Measurements from ENCODE around the gene PRDM16.

PRDM16 gene

GRCh38 chr1:3037281-3038040 lies 31.5 kb upstream of the PRDM16 start:
- TF ChIP-seq, protein P1, sequence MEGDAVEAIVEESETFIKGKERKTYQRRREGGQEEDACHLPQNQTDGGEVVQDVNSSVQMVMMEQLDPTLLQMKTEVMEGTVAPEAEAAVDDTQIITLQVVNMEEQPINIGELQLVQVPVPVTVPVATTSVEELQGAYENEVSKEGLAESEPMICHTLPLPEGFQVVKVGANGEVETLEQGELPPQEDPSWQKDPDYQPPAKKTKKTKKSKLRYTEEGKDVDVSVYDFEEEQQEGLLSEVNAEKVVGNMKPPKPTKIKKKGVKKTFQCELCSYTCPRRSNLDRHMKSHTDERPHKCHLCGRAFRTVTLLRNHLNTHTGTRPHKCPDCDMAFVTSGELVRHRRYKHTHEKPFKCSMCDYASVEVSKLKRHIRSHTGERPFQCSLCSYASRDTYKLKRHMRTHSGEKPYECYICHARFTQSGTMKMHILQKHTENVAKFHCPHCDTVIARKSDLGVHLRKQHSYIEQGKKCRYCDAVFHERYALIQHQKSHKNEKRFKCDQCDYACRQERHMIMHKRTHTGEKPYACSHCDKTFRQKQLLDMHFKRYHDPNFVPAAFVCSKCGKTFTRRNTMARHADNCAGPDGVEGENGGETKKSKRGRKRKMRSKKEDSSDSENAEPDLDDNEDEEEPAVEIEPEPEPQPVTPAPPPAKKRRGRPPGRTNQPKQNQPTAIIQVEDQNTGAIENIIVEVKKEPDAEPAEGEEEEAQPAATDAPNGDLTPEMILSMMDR (IDR thresholded peaks at IDR 0.05; ENCODE audit: borderline replicate concordance, insufficient read depth, low read depth, low read length), result no peak
- H3K4me3 ChIP-seq (ENCODE audit: low read depth, low read length), result no peak overlapping the region

DNA sequence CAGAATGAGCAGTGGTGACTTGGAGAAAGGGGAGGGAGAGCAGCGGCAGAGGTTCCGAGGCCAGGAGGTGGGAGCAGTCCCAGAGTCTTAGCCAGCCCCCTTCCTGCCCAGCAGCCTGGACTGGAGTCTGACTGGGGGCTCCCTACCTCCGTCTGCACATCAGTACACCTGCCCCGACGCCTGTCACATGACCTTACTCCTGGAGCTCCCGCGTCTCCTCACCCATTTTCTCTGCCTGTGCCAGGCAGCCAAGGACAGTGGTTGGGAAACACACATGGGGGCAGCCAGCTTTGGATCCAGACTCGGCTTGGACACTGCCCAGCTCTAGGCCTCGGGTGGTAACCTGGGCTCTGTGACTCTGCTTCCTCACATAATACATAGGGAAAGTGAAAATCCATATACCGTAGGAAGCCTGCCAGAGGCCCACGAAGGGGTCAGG lies 30.9 kb upstream of the PRDM16 start:
- TF ChIP-seq, protein P1 (IDR thresholded peaks at IDR 0.05; ENCODE audit: borderline replicate concordance, insufficient read depth, low read depth, low read length), result no peak
- no peak overlapping the region for H3K4me3 ChIP-seq (ENCODE audit: low read depth, low read length)

DNA sequence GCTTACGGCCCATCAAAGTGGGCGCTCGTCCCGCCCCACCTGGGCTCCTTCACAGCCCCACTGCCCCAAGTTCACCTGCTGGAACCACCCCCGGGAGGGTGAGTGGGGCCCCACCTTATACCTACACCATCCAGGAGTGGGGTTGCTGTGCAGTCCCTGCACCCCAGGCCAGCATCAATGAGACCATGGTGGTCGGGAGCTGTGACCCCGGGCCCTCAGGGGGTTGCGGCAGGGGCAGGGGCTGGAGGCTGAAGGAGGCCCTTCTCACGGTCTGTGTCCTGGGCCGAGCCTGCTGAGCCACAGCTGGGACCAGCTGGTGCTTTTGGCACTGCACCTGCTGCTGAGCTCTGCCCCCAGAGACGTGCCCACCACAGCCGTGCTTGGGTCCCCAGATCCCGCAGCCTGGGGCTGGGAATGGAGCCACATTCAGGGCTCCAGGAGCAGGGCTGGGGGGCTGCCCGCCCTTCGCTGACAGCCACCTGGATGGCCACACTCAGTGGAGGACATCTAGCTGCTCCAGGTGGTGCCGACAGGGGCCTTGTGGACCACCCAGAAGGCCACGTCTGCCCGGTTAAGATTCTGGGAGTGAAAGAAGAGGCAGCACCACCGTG lies 30.3 kb upstream of the PRDM16 start:
- TF ChIP-seq, protein P1 (IDR thresholded peaks at IDR 0.05; ENCODE audit: borderline replicate concordance, insufficient read depth, low read depth, low read length), result no peak
- H3K4me3 ChIP-seq (ENCODE audit: low read depth, low read length), result no peak overlapping the region

DNA sequence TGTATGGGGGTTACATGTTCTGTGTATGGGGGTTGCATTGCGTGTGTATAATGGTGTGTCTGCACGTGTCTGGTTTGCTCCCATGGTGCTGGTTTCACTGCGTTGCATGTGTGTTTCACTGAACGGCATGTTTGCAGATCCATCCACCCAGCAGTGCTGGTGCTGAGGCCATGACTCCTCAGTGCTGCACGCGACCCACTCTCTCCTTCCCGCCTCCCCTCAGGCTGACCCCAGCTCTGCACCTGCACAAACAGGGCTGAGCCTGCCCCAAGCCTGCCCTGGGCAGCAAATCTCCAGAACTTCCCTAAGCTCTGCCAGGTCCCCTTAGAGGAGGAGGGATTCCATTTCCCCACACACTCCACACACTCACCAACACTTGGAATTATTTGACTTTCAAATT lies 29.0 kb upstream of the PRDM16 start:
- TF ChIP-seq, protein P1 (IDR thresholded peaks at IDR 0.05; ENCODE audit: borderline replicate concordance, insufficient read depth, low read depth, low read length), result no peak

GRCh38 chr1:3042481-3042880 lies 26.5 kb upstream of the PRDM16 start:
- TF ChIP-seq, protein P1 (IDR thresholded peaks at IDR 0.05; ENCODE audit: borderline replicate concordance, insufficient read depth, low read depth, low read length), result no peak
- H3K4me3 ChIP-seq (ENCODE audit: low read depth, low read length), result no peak overlapping the region

More for the DNA sequence above, 29.0 kb upstream of the PRDM16 start:
- no peak overlapping the region for H3K4me3 ChIP-seq (ENCODE audit: low read depth, low read length)

- no peak overlapping the region for H3K4me3 ChIP-seq (ENCODE audit: low read depth, low read length)
- TF ChIP-seq, protein P1 (IDR thresholded peaks at IDR 0.05; ENCODE audit: borderline replicate concordance, insufficient read depth, low read depth, low read length), result no peak
These were observed 19.8 kb upstream of the PRDM16 start for GRCh38 chr1:3049164-3049563.

- TF ChIP-seq, protein P1 (IDR thresholded peaks at IDR 0.05; ENCODE audit: borderline replicate concordance, insufficient read depth, low read depth, low read length), result no peak
These were observed 19.1 kb upstream of the PRDM16 start for GRCh38 chr1:3049905-3050304.

More at GRCh38 chr1:3049905-3050304, 19.1 kb upstream of the PRDM16 start:
- H3K4me3 ChIP-seq (ENCODE audit: low read depth, low read length), result no peak overlapping the region

All from GM12875 (cell line).